NB4 (cell line): ENCODE measurements around the gene BCL7A.

Experiments used
- CTCF ChIP-seq: IDR thresholded peaks from one replicate; pipeline ENCODE4 v1.5.1; 2012; ENCODE audit warnings: low read depth, low read length
- POLR2A ChIP-seq: IDR thresholded peaks from 2 replicates; pipeline ENCODE4 v1.6.1; 2011; ENCODE audit warnings: mild to moderate bottlenecking; ENCODE audit not compliant: insufficient read length; ENCODE audit errors: extremely low read depth

- TF ChIP-seq CTCF: no peak
- TF ChIP-seq POLR2A: no peak
Measured at GRCh38 chr12:122021193-122021821, 377 bp upstream of the BCL7A start.
